HepG2 (cell line): ENCODE measurements around the gene GSTM4.
"Not testable (repeated sequence)": the region's sequence is repeated elsewhere in the genome, so short reads cannot be mapped to it uniquely, and the experiment has no call there.

Experiments
- SKIL ChIP-seq: sonication (generic); formaldehyde crosslinking; IDR thresholded peaks from 2 replicates; pipeline ENCODE4 v1.8.0; 2022; ENCODE audit warnings: missing genetic modification reagents, mild to moderate bottlenecking, moderate library complexity, borderline replicate concordance
- ZNF513 ChIP-seq: sonication (generic); formaldehyde crosslinking; conservative IDR thresholded peaks from 2 replicates; pipeline ENCODE4 v1.5.0; 2020; ENCODE audit warnings: missing genetic modification reagents

DNA sequence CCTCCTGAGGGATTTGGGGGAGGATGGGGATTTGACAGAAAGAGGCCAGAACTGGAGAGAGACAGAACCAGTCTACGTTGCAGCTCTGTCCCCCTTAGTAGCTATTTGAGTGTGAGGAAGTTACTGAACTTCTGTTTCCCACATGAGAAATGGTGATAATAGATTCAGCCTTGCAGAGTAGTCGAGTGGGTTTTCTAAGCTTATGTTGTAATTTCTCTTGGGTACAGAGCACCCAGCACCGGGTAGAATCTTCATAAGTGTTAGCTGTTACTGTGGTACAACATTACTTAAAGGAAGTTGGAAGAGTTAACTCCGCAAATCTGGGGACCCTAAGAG lies 4.8 kb downstream of the GSTM4 start:
- TF ChIP-seq ZNF513, SKIL: not testable (repeated sequence)
